ENCODE data around the gene KCNG2. TPM values are rescaled to one million over a fixed set of nuclear protein-coding genes. Genes with fewer than 3 reads are reported as not detected.

KCNG2 gene
- total RNA-seq, 1 donor: not detected

DNA sequence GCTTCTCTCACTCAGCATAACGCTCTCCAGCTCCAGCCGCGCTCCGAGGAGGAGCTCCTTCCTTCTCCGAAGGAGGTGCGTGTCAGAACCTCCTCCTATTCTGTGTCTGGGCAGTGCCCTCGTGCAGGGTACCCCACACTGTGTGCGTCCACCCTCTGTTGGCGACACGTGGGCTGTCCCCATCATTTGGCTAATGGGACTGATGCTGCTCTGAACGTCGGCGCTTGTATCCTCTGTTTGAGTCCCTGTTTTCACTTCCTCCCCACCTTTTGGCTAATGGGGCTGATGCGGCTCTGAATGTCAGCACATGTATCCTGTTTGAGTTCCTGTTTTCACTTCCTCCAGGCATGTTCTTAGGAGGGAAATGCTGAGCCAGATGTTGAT is 22.2 kb downstream of the KCNG2 start:
- no peak for DNase-seq (ENCODE audit: low read depth)
- TF ChIP-seq, protein P1, sequence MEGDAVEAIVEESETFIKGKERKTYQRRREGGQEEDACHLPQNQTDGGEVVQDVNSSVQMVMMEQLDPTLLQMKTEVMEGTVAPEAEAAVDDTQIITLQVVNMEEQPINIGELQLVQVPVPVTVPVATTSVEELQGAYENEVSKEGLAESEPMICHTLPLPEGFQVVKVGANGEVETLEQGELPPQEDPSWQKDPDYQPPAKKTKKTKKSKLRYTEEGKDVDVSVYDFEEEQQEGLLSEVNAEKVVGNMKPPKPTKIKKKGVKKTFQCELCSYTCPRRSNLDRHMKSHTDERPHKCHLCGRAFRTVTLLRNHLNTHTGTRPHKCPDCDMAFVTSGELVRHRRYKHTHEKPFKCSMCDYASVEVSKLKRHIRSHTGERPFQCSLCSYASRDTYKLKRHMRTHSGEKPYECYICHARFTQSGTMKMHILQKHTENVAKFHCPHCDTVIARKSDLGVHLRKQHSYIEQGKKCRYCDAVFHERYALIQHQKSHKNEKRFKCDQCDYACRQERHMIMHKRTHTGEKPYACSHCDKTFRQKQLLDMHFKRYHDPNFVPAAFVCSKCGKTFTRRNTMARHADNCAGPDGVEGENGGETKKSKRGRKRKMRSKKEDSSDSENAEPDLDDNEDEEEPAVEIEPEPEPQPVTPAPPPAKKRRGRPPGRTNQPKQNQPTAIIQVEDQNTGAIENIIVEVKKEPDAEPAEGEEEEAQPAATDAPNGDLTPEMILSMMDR (IDR thresholded peaks at IDR 0.05; ENCODE audit: insufficient read depth, low read length): no peak
- no peak overlapping the region for H3K4me3 ChIP-seq (ENCODE audit: low read depth, low read length)

DNA sequence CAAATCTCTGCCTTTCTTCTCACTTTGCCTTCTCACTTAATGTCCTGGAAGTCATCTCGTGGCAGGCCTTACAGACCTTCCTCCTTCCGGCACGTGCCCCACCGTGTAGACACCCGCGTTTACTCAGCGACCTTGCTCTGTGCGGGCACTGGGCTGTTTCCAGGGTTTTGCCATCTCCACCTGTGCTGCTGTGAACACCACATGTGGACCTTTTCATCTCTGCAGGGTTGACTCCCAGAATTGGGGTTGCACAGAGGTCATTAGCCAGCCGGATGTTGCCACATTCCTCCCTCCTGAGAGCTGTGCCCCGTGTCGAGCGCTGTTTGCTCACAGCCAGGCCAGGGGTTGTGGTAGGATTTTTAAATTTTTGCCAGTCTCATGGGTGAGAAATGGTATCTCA is 25.4 kb downstream of the KCNG2 start:
- no peak for DNase-seq (ENCODE audit: low read depth)
- TF ChIP-seq, protein P1 (IDR thresholded peaks at IDR 0.05; ENCODE audit: insufficient read depth, low read length): no peak
- H3K4me3 ChIP-seq (ENCODE audit: low read depth, low read length): no peak overlapping the region

DNA sequence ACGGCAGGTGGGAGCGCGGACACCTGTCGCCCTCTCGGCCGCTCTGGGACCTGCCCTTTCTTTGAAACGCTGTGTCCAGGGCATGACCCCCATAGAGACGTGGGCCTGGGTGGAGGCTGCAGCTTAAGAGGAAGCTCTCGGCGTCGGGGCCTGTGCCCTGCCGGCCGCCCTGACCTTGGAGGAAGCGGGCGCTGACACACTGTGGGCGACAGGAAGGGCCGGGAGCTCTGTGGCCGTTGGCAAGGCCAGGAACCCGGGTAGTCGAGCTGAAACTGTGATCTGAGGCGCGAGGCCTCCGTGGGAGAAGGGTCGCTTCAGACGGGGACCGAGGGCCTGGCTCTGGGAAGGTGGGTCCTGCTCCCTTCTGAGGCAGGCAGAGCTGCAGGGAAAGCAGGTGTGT is 28.2 kb downstream of the KCNG2 start:
- TF ChIP-seq, protein P1 (IDR thresholded peaks at IDR 0.05; ENCODE audit: insufficient read depth, low read length): no peak
- DNase-seq (ENCODE audit: low read depth): no peak
- H3K4me3 ChIP-seq (ENCODE audit: low read depth, low read length): no peak overlapping the region

DNA sequence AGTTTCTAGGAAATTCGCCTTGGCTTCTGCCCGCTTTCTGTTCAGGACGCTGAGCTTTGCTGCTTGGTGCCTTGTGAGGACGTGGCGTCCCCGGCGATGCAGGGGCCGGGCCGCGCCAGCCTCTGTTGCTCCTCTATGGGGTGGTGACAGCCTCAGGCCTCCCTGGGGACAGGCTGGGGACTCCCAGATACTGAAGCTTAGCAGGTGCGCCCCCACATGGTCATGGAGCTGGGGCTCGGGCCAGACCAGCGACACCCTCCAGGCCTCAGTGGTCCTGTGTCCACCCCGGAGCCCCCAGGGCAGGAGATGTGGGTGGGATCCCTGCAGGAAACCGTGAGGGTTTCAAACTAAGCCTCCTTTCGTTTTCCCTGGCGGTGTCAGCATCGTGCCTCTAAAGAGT is 29.2 kb downstream of the KCNG2 start:
- TF ChIP-seq, protein P1 (IDR thresholded peaks at IDR 0.05; ENCODE audit: insufficient read depth, low read length): no peak
- no peak overlapping the region for H3K4me3 ChIP-seq (ENCODE audit: low read depth, low read length)
- no peak for DNase-seq (ENCODE audit: low read depth)

DNA sequence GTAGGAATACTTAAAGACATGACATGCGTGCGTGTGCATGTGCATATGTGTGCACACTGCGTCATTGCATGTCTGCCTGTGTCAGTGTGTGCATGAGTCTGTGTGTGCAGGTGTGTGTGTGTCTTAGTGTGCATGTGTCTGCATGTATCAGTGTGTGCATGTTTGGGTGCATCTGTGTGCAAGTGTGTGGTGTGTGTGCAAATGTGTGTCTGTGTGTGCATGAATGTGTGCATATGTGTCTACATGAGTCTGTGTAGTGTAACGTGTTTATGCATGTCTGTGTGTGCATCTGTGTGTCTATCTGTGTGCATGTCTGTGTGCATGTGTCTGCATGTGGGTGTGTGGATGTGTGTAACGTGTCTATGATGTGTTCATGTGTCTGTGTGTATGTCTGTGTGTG is 30.5 kb downstream of the KCNG2 start:
- TF ChIP-seq, protein P1 (IDR thresholded peaks at IDR 0.05; ENCODE audit: insufficient read depth, low read length): no peak
- no peak overlapping the region for H3K4me3 ChIP-seq (ENCODE audit: low read depth, low read length)

DNA sequence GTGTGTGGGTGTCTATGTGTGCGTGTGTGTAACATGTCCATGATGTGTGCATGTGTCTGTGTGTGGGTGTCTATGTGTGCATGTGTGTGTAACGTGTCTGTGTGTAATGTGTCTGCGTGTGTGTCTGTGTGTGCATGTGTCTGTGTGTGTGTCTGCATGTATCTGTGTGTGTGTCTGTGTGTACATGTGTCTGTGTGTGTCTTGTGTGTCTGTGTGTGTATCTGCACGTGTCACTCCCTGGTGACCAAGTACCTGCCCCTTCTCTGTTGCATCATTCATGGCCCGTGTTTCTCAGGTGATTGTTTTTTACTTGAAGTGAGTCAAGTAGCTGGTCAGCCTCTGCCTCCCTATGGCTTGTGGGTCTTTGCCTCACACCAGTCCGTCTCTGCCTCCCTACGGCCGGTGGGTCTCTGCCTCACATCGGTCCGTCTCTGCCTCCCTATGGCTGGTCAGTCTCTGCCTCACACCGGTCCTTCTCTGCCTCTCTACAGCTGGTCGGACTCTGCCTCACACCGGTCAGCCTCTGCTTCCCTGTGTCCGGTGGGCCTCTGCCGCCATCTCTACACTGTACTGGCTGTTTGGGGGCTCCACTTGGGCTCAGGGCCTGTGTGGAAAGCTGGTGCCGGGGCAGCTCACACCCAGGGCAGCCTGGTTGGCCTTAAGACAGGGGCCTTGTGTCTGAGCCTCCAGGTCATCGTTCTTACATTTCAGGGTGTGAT is 31.6 kb downstream of the KCNG2 start:
- TF ChIP-seq, protein P1 (IDR thresholded peaks at IDR 0.05; ENCODE audit: insufficient read depth, low read length): no peak
- DNase-seq (ENCODE audit: low read depth): no peak
- H3K4me3 ChIP-seq (ENCODE audit: low read depth, low read length): no peak overlapping the region

More for the DNA sequence above, 30.5 kb downstream of the KCNG2 start:
- DNase-seq (ENCODE audit: low read depth): no peak

DNA sequence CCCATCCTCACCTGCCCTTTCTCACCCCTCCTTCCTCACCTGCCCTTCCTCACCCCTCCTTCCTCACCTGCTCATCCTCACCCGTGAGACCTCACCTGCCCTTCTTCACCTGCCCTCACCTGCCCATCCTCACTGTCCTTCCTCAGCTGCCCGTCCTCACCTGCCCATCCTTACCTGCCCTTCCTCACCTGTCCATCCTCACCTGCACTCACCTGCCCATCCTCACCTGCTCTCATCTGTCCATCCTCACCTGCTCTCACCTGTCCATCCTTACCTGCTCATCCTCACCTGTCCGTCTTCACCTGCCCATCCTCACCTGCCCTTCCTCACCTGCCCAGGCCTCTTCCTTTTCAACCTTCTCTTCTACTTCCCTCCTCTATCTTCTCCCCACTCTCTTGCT is 34.4 kb downstream of the KCNG2 start:
- DNase-seq (ENCODE audit: low read depth): no peak
- no peak overlapping the region for H3K4me3 ChIP-seq (ENCODE audit: low read depth, low read length)
- TF ChIP-seq, protein P1 (IDR thresholded peaks at IDR 0.05; ENCODE audit: insufficient read depth, low read length): no peak
